Uterus (tissue), 2 donors: ENCODE results near the gene CHMP1B.

Source experiments
- POLR2A ChIP-seq, 2 donors: fragments of 450-650 bp; IDR thresholded peaks; one replicate each; pipeline ENCODE4 v1.6.1; 2016; ENCODE audit warnings: antibody characterized with exemption in 2 of 2, mild to moderate bottlenecking in 1 of 2, moderate library complexity in 1 of 2
- TF ChIP-seq, protein P1 (sequence below), 4 experiments: fragments of 200-600 bp in 2 of 4; fragments of 450-650 bp in 2 of 4; sonication (generic) in 2 of 4; IDR thresholded peaks; one replicate each; pipeline ENCODE4 v1.5.1; 2016 to 2019; ENCODE audit warnings: antibody characterized with exemption in 4 of 4, mild to moderate bottlenecking in 2 of 4, moderate library complexity in 1 of 4

DNA sequence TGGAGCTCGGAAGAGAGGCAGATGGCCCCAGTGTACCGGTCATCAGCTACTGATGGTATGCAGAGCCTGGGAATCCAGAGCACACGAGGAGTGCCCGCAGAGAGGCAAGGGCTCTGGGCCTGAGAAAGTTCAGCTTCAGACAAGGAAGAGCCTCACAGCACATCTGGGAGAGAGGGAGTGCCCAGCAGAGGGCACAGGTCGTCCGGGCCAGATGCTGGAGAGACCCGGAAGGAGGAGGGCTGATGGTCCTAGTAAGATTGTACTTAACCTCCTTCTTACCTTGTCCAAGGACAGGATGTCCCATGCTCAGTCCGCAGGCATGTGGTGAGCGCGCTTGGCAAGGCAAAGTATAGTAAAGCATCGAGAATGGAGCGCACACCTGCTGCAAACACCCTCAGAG, 24.4 kb upstream of the CHMP1B start:
- TF ChIP-seq, protein P1, sequence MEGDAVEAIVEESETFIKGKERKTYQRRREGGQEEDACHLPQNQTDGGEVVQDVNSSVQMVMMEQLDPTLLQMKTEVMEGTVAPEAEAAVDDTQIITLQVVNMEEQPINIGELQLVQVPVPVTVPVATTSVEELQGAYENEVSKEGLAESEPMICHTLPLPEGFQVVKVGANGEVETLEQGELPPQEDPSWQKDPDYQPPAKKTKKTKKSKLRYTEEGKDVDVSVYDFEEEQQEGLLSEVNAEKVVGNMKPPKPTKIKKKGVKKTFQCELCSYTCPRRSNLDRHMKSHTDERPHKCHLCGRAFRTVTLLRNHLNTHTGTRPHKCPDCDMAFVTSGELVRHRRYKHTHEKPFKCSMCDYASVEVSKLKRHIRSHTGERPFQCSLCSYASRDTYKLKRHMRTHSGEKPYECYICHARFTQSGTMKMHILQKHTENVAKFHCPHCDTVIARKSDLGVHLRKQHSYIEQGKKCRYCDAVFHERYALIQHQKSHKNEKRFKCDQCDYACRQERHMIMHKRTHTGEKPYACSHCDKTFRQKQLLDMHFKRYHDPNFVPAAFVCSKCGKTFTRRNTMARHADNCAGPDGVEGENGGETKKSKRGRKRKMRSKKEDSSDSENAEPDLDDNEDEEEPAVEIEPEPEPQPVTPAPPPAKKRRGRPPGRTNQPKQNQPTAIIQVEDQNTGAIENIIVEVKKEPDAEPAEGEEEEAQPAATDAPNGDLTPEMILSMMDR (IDR thresholded peaks at IDR 0.05) = no peak
- TF ChIP-seq POLR2A (IDR thresholded peaks at IDR 0.05) = no peak
